HCT116 (cell line): Measurements from ENCODE around the gene ACER3. TPM values are rescaled to one million over a fixed set of nuclear protein-coding genes. Genes with fewer than 3 reads are reported as not detected.

Experiments
- ATAC-seq: fragments of 200-7000 bp; cut with Tn5 transposase; 2 replicates; pipeline ENCODE4 v1.9.1; 2020; ENCODE audit warnings: mild to moderate bottlenecking, moderate library complexity
- BruUV-seq: library from RNA; stranded (reverse); fragments of 400-500 nt; replicated peaks from 2 replicates; lab custom pipeline; 2021; lab: Mats Ljungman, UMichigan
- CTCF ChIA-PET: fragments of 300-600 bp; sonication (Branson Sonifier 250); formaldehyde crosslinking; loops from one replicate; lab custom pipeline; 2021; ENCODE audit warnings: antibody characterized with exemption; lab: Charles Lee
- POLR2A ChIA-PET: fragments of 300-600, 350-600 bp; sonication (Branson Sonifier 250); formaldehyde crosslinking; loops from one replicate; lab custom pipeline; 2021; ENCODE audit warnings: antibody characterized with exemption; lab: Charles Lee
- RAD21 ChIA-PET, 2 experiments: fragments of 300-600 bp; sonication (Branson Sonifier 250); formaldehyde crosslinking; loops; one replicate each; lab custom pipeline; 2023; ENCODE audit warnings: low total read pairs in 2 of 2; ENCODE audit not compliant: uncharacterized antibody in 2 of 2, unreplicated experiment in 2 of 2, low non-redundant PET in 1 of 2; lab: Charles Lee
- DNase-seq: peaks from one replicate; pipeline ENCODE4 v3.0.0-alpha.2; 2010; ENCODE audit warnings: low read depth, low spot score
- H2AFZ ChIP-seq: fragments of 200-600 bp; shearing (Covaris generic), sonication (generic); 2 replicates; pipeline ENCODE4 v1.6.1; 2017; ENCODE audit warnings: low read depth, mixed run types, mixed read lengths, antibody characterized with exemption, low read length; ENCODE audit not compliant: poor library complexity, severe bottlenecking
- H3K27ac ChIP-seq: 2 replicates; pipeline ENCODE4 v1.5.1; 2012; ENCODE audit warnings: low read depth, low read length
- H3K27me3 ChIP-seq: fragments of 200-600 bp; sonication (generic); 2 replicates; pipeline ENCODE4 v1.6.1; 2016; ENCODE audit warnings: mixed run types, low read length, mixed read lengths; ENCODE audit not compliant: insufficient read depth
- H3K36me3 ChIP-seq, 2 experiments: fragments of 200-500 bp in 1 of 2; fragments of 200-600 bp in 1 of 2; sonication (Bioruptor generic) in 1 of 2; sonication (generic) in 1 of 2; 2 replicates each; pipeline versions ENCODE4 v1.5.1 to v1.6.1; 2014 to 2016; ENCODE audit warnings: low read length in 2 of 2, inconsistent platforms in 1 of 2, mixed read lengths in 1 of 2, mixed run types in 1 of 2; ENCODE audit not compliant: insufficient read depth in 2 of 2, control insufficient read depth in 1 of 2
- H3K4me1 ChIP-seq, 2 experiments: fragments of 200-600 bp in 1 of 2; sonication (generic) in 1 of 2; 2 replicates each; pipeline versions ENCODE4 v1.5.1 to v1.6.1; 2012 to 2017; ENCODE audit warnings: low read length in 2 of 2, inconsistent platforms in 1 of 2, mild to moderate bottlenecking in 1 of 2, mixed read lengths in 1 of 2, mixed run types in 1 of 2, moderate library complexity in 1 of 2; ENCODE audit not compliant: insufficient read depth in 2 of 2, control insufficient read depth in 1 of 2
- H3K4me2 ChIP-seq: fragments of 200-600 bp; sonication (generic); 2 replicates; pipeline ENCODE4 v1.6.1; 2017; ENCODE audit warnings: mixed run types, low read length, mixed read lengths
- H3K4me3 ChIP-seq, 2 experiments: fragments of 200-600 bp in 1 of 2; sonication (generic) in 1 of 2; replicated peaks in 1 of 2; 2 replicates each; pipeline ENCODE4 v1.5.1; 2011 to 2016; ENCODE audit warnings: low read length in 2 of 2, control low read depth in 1 of 2, low read depth in 1 of 2, mild to moderate bottlenecking in 1 of 2, mixed read lengths in 1 of 2, mixed run types in 1 of 2
- H3K79me2 ChIP-seq: fragments of 200-600 bp; sonication (generic); 2 replicates; pipeline ENCODE4 v1.6.1; 2017; ENCODE audit warnings: mild to moderate bottlenecking, mixed run types, low read length, moderate library complexity, mixed read lengths; ENCODE audit not compliant: insufficient read depth
- H3K9ac ChIP-seq: fragments of 200-600 bp; sonication (generic); 2 replicates; pipeline ENCODE4 v1.6.1; 2016; ENCODE audit warnings: low read length, mixed read lengths
- H3K9me2 ChIP-seq: fragments of 200-600 bp; sonication (generic), shearing (Covaris generic); 2 replicates; pipeline ENCODE4 v1.6.1; 2017; ENCODE audit warnings: mixed run types, mild to moderate bottlenecking, moderate library complexity; ENCODE audit not compliant: insufficient read depth
- H3K9me3 ChIP-seq, 2 experiments: fragments of 200-500 bp in 1 of 2; fragments of 200-600 bp in 1 of 2; sonication (Bioruptor generic) in 1 of 2; sonication (generic) in 1 of 2; 2 replicates each; pipeline ENCODE4 v1.6.1; 2014 to 2017; ENCODE audit warnings: low read length in 2 of 2, mixed read lengths in 2 of 2, inconsistent platforms in 1 of 2, low read depth in 1 of 2, mild to moderate bottlenecking in 1 of 2, mixed run types in 1 of 2, moderate library complexity in 1 of 2; ENCODE audit not compliant: control insufficient read depth in 1 of 2, insufficient read depth in 1 of 2
- H4K20me1 ChIP-seq: fragments of 200-600 bp; sonication (generic), shearing (Covaris generic); 2 replicates; pipeline ENCODE4 v1.6.1; 2017; ENCODE audit warnings: mixed run types, mild to moderate bottlenecking, moderate library complexity; ENCODE audit not compliant: insufficient read depth
- ATF3 ChIP-seq: IDR thresholded peaks from 2 replicates; pipeline ENCODE4 v1.6.1; 2012
- CTCF ChIP-seq, 3 experiments: fragments of 200-600 bp in 1 of 3; sonication (generic) in 1 of 3; IDR thresholded peaks in 2 of 3; conservative IDR thresholded peaks in 1 of 3; 2 replicates each; pipeline ENCODE4 v1.5.1; 2012 to 2017; ENCODE audit warnings: low read depth in 2 of 3, low read length in 2 of 3, antibody characterized with exemption in 1 of 3, borderline replicate concordance in 1 of 3, control low read depth in 1 of 3, mild to moderate bottlenecking in 1 of 3, mixed read lengths in 1 of 3, mixed run types in 1 of 3, moderate library complexity in 1 of 3; ENCODE audit not compliant: insufficient read depth in 1 of 3
- POLR2A ChIP-seq: IDR thresholded peaks from 2 replicates; pipeline ENCODE4 v1.7.0; 2011; ENCODE audit warnings: borderline replicate concordance; ENCODE audit not compliant: insufficient read depth, insufficient read length; ENCODE audit errors: extremely low read depth
- SIN3A ChIP-seq: IDR thresholded peaks from 2 replicates; pipeline ENCODE4 v1.6.1; 2012; ENCODE audit warnings: low read depth
- SP1 ChIP-seq: IDR thresholded peaks from 2 replicates; pipeline ENCODE4 v1.6.1; 2012; ENCODE audit warnings: low read depth
- YY1 ChIP-seq: IDR thresholded peaks from 2 replicates; pipeline ENCODE4 v1.6.1; 2011; ENCODE audit warnings: low read length, low read depth, moderate library complexity, mild to moderate bottlenecking; ENCODE audit not compliant: insufficient replicate concordance; ENCODE audit errors: extremely low read depth
- intact Hi-C: fragments of 100-400 bp; cut with micrococcal nuclease; formaldehyde crosslinking; loops from 2 replicates; pipeline ENCODE4 v1.10.0; 2022
- total RNA-seq: library from RNA; stranded (reverse); gene quantifications from one replicate; pipeline ENCODE4 v1.2.1, GENCODE V29; 2021; ENCODE audit not compliant: unreplicated experiment

Gene ACER3
- total RNA-seq, 1 experiment from 2014 or later, result 19.1 TPM

DNA sequence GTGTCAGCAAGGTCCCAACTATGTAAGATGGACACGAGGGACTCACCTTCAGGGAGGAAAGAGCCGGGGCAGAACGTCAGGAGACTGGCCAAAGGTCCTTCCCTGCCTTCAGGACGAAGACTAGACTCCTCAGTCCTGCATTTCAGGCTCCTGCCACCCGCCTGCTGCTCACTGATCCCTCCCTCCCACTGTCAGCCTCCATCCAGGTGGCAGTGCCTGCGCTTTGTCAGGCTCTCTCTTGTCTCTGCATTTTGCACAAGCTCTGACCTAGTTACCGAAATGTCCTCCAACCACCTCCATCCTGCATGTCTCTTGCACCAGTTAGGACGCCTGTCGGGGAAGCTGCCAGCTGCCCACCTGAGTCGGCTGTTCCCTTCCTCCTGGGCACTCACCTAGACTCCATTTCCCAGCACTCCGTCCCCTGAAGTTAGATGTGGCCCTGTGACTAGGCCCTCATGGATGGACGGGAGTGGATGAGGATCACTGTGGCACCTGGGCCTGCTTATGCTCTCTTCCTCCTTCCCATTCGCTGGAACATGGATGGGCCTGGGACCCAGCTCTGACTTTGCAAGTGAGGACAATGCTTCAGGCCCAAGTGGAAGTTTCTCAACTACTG lies 181.5 kb downstream of the ACER3 start:
- Histone ChIP-seq H3K4me2 (no peak overlapping the region), H3K9me2 (no peaks in the 10 kb centered on the region), H3K79me2 (no peaks in the 10 kb centered on the region), H2AFZ (no peak overlapping the region), H3K27ac (no peak overlapping the region), H4K20me1 (no peaks in the 10 kb centered on the region), H3K4me1 (peaks cover 2 to 27% of the 10 kb centered on the region in 2 experiments; a peak in 3 of 4 replicates), H3K9ac (no peak overlapping the region), H3K36me3 (no peaks in the 10 kb centered on the region), H3K4me3 (no peak overlapping the region), H3K27me3 (no peaks in the 10 kb centered on the region), H3K9me3 (no peaks in the 10 kb centered on the region)
- intact Hi-C loops, result no loop called here
- RAD21 ChIA-PET, result no interaction called here
- TF ChIP-seq SP1, result no peak
- TF ChIP-seq YY1, result no peak
- no peak for TF ChIP-seq CTCF (IDR thresholded peaks at IDR 0.05 in 2 of 3, conservative IDR thresholded peaks at IDR 0.05 in 1 of 3; ENCODE audit: borderline replicate concordance in 1 of 3, insufficient read depth in 1 of 3, low read depth in 2 of 3, low read length in 2 of 3)
- TF ChIP-seq SIN3A, result no peak
- no peak for TF ChIP-seq ATF3
- TF ChIP-seq POLR2A, result no peak
- CTCF ChIA-PET, result interaction anchor here (1.0 kb wide), 1 partner anchor 308 kb away, joined by 3 read pairs; no protein-coding TSS in a partner anchor
- POLR2A ChIA-PET, result no interaction called here
- no peak for DNase-seq
- no TSS peak for BruUV-seq
- ATAC-seq, result no peak
